ENCODE data around the gene TLE7.

The TLE7 gene

DNA sequence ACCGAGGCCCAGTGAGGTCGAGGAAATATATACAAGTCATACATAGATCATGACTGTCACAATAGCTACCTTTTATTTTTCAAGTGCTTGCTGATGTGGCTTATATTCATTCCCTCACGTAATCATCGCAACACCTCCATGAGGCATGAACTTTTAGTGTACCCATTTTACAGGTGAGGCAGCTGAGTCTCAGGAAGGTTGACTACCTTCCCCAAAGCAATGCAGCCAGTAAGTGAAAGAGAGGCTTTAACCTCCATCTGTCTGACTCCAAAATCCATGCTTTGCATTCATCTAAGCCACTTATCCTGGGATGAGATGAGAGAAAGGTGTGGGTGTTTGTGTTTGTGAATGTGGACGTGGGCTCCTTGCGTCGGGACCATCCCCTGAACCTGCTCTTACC, 52.5 kb downstream of the TLE7 start:
- Histone ChIP-seq H3K9me3 (ENCODE audit: control insufficient read depth, low read length) (no peaks in the 10 kb centered on the region), H3K4me3 (ENCODE audit: low read depth, low read length) (no peak overlapping the region), H2AFZ (no peak overlapping the region), H3K9ac (no peak overlapping the region), H3K27ac (no peak overlapping the region), H3K36me3 (ENCODE audit: control insufficient read depth, insufficient read depth, low read length) (no peaks in the 10 kb centered on the region), H3K4me1 (peaks cover 11% of the 10 kb centered on the region), H3K4me2 (ENCODE audit: low read length) (no peak overlapping the region), H3K79me2 (no peaks in the 10 kb centered on the region), H3K27me3 (ENCODE audit: control insufficient read depth, insufficient read depth, low read length) (no peaks in the 10 kb centered on the region)
- TF ChIP-seq, protein P1, sequence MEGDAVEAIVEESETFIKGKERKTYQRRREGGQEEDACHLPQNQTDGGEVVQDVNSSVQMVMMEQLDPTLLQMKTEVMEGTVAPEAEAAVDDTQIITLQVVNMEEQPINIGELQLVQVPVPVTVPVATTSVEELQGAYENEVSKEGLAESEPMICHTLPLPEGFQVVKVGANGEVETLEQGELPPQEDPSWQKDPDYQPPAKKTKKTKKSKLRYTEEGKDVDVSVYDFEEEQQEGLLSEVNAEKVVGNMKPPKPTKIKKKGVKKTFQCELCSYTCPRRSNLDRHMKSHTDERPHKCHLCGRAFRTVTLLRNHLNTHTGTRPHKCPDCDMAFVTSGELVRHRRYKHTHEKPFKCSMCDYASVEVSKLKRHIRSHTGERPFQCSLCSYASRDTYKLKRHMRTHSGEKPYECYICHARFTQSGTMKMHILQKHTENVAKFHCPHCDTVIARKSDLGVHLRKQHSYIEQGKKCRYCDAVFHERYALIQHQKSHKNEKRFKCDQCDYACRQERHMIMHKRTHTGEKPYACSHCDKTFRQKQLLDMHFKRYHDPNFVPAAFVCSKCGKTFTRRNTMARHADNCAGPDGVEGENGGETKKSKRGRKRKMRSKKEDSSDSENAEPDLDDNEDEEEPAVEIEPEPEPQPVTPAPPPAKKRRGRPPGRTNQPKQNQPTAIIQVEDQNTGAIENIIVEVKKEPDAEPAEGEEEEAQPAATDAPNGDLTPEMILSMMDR (IDR thresholded peaks at IDR 0.05): no peak

DNA sequence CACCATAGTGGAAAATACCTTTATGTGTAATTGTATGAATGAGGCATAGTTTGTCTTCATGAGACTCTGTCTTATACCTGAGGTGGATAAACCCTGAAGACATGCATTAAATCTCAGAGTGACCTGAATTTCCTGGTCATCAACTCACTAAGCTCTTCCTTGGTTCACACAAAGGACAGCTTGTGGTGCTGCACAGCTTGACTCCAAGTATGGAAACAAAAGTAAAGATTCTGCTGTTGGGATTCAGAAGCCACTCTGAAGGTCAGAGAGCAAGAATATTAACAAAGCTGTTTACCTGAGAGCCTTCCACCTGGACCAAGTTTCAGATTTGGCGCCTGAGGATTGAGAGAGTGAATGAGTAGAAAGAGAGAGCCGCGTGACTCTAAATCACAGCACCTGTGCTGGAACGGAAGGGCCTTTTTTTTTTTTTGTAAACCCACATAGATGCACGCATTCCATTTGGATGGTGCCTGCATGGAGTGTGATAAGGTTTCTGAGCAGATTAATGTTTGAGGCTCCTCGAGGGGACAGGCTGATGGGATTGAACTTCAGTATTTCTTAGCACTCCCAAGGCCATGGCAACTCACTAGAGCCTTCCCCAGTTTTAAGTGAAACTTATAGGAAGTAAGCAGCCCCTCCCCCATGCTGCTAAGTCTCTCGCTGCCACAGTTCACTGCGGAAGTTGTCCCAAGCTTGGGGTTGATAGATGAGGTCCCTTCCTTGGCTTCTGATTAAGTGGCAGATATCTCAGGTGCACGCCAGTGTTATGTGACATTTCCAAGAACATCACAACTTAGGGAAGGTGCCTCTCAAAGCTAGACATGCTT, 54.6 kb downstream of the TLE7 start:
- peaks cover 8% of the 10 kb centered on the region for H3K4me1 ChIP-seq
- H3K79me2 ChIP-seq: no peaks in the 10 kb centered on the region
- H3K9ac ChIP-seq: no peak overlapping the region
- no peak overlapping the region for H3K4me3 ChIP-seq (ENCODE audit: low read depth, low read length)
- no peak overlapping the region for H2AFZ ChIP-seq
- no peaks in the 10 kb centered on the region for H3K9me3 ChIP-seq (ENCODE audit: control insufficient read depth, low read length)
- TF ChIP-seq, protein P1 (IDR thresholded peaks at IDR 0.05): no peak
- H3K27ac ChIP-seq: no peak overlapping the region
- H3K36me3 ChIP-seq (ENCODE audit: control insufficient read depth, insufficient read depth, low read length): peaks cover 2% of the 10 kb centered on the region
- H3K4me2 ChIP-seq (ENCODE audit: low read length): peak overlapping the region; percentile 9
- H3K27me3 ChIP-seq (ENCODE audit: control insufficient read depth, insufficient read depth, low read length): no peaks in the 10 kb centered on the region

DNA sequence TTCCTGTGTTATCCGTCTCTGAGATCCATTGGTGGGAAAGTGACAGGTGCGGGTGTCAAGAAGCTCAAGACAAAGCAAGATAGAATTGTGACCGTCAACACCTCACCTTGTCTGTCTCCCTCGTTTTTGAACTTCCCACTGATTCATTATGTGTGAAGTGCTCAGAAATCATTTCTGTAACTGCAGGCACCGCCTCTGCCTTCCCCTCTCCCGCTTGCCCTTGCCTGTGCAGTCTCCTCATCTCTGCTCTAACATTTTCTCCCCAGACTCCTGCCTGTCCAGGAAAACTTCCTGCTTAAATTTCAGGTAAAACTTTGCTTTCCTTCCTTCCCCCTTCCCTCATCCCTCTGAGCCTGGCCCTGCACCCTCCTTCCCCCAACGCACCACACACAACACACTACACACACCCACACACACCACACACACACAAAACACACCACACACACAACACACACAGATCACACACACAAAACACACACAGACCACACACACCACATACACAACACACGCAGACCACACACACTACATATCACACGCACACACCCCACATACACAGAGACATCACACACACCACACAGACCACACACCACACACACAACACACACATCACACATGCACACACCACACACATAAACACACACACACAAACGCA, 57.7 kb downstream of the TLE7 start:
- no peak overlapping the region for H2AFZ ChIP-seq
- H3K4me1 ChIP-seq: peaks cover 8% of the 10 kb centered on the region
- no peaks in the 10 kb centered on the region for H3K79me2 ChIP-seq
- TF ChIP-seq, protein P1 (IDR thresholded peaks at IDR 0.05): no peak
- H3K9ac ChIP-seq: no peak overlapping the region
- H3K27ac ChIP-seq: no peak overlapping the region
- H3K9me3 ChIP-seq (ENCODE audit: control insufficient read depth, low read length): no peaks in the 10 kb centered on the region
- no peaks in the 10 kb centered on the region for H3K27me3 ChIP-seq (ENCODE audit: control insufficient read depth, insufficient read depth, low read length)
- peaks cover 2% of the 10 kb centered on the region for H3K36me3 ChIP-seq (ENCODE audit: control insufficient read depth, insufficient read depth, low read length)
- no peak overlapping the region for H3K4me2 ChIP-seq (ENCODE audit: low read length)
- no peak overlapping the region for H3K4me3 ChIP-seq (ENCODE audit: low read depth, low read length)

DNA sequence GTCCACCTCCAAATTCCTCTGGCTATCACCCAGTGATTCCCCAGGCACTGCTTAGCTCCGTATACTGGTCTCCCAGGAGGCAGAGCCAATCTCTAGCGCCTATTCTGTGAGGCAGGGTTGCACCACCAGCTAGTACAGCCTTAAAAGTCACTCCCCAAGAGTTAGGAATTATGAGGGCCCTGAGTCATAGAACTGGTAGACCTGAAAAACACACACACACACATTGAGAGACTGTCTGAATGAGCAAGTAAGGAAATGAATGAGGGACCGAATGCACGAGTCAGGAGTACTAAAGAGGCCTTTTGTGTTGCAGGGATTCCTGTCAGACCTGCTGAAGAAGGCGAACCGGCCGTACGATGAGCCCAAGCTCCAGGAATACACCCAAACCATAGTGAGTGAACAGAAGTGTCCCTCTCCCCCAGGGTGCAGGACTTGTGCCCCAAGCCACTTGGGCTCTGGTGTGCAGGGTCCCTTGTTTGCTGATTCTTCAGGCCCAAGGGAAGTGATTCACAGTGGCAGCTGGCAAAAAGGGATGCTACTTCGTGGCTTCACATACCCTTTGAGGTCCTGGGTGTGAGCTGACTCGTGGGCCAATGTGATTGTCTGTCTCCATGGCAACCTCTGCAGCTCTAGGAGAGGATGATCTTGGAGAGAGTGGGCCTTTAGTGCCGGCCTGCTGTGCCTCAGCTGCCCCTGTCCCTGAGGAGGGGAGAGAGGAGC, 58.6 kb downstream of the TLE7 start:
- Histone ChIP-seq H3K4me3 (ENCODE audit: low read depth, low read length) (no peak overlapping the region), H3K9me3 (ENCODE audit: control insufficient read depth, low read length) (no peaks in the 10 kb centered on the region), H3K27me3 (ENCODE audit: control insufficient read depth, insufficient read depth, low read length) (no peaks in the 10 kb centered on the region), H3K36me3 (ENCODE audit: control insufficient read depth, insufficient read depth, low read length) (peaks cover 2% of the 10 kb centered on the region), H3K9ac (no peak overlapping the region), H3K27ac (no peak overlapping the region), H2AFZ (no peak overlapping the region), H3K4me2 (ENCODE audit: low read length) (no peak overlapping the region), H3K79me2 (no peaks in the 10 kb centered on the region), H3K4me1 (peaks cover 8% of the 10 kb centered on the region)
- TF ChIP-seq, protein P1 (IDR thresholded peaks at IDR 0.05): no peak

Data from parathyroid adenoma (tissue), 2 donors.